HepG2 (cell line): Measurements from ENCODE around the gene PRR35. TPM values are rescaled to one million over a fixed set of nuclear protein-coding genes. Genes with fewer than 3 reads are reported as not detected.

Experiments used
- AGO2 ChIP-seq: fragments of 200-400 bp; formaldehyde crosslinking; optimal IDR thresholded peaks from 2 replicates; pipeline ENCODE3; 2017; ENCODE audit warnings: mild to moderate bottlenecking, low read depth, low read length, moderate library complexity
- CENPX ChIP-seq: sonication (generic); formaldehyde crosslinking; IDR thresholded peaks from 2 replicates; pipeline ENCODE4 v1.9.0; 2021; ENCODE audit warnings: mild to moderate bottlenecking, missing genetic modification reagents, moderate library complexity
- DNMT1 ChIP-seq: sonication (generic); formaldehyde crosslinking; IDR thresholded peaks from 2 replicates; pipeline ENCODE4 v1.5.1; 2020; ENCODE audit warnings: mild to moderate bottlenecking, missing genetic modification reagents
- FOSL2 ChIP-seq: sonication (generic); formaldehyde crosslinking; IDR thresholded peaks from 2 replicates; pipeline ENCODE4 v1.4.0; 2020; ENCODE audit warnings: missing genetic modification reagents
- FOXC1 ChIP-seq: sonication (generic); formaldehyde crosslinking; IDR thresholded peaks from 2 replicates; pipeline ENCODE4 v1.8.0; 2022; ENCODE audit warnings: mild to moderate bottlenecking, missing genetic modification reagents, borderline replicate concordance
- HNRNPUL1 ChIP-seq: fragments of 200-400 bp; formaldehyde crosslinking; IDR thresholded peaks from 2 replicates; pipeline ENCODE4 v1.6.1; 2017; ENCODE audit warnings: low read depth, mild to moderate bottlenecking, low read length, moderate library complexity
- JARID2 ChIP-seq: sonication (generic); formaldehyde crosslinking; IDR thresholded peaks from 2 replicates; pipeline ENCODE4 v1.8.1; 2023; ENCODE audit warnings: missing genetic modification reagents, inconsistent platforms; ENCODE audit not compliant: insufficient replicate concordance
- KLF16 ChIP-seq, 2 experiments: sonication (generic) in 1 of 2; formaldehyde crosslinking in 1 of 2; IDR thresholded peaks; 2 replicates each; pipeline versions ENCODE4 v1.6.1 to v1.8.0; 2016 to 2023; ENCODE audit warnings: missing genetic modification reagents in 2 of 2, missing compliant biosample characterization in 1 of 2
- MATR3 ChIP-seq: sonication (generic); formaldehyde crosslinking; IDR thresholded peaks from 2 replicates; pipeline ENCODE4 v1.4.0; 2020; ENCODE audit warnings: missing genetic modification reagents
- MEIS2 ChIP-seq: sonication (generic); formaldehyde crosslinking; IDR thresholded peaks from 2 replicates; pipeline ENCODE4 v1.9.0; 2021; ENCODE audit warnings: mild to moderate bottlenecking, missing genetic modification reagents
- NBN ChIP-seq: fragments of 450-650 bp; conservative IDR thresholded peaks from 2 replicates; pipeline ENCODE4 v1.6.1; 2017
- NFE2L1 ChIP-seq: sonication (generic); formaldehyde crosslinking; IDR thresholded peaks from 2 replicates; pipeline ENCODE4 v1.4.0; 2020; ENCODE audit warnings: missing genetic modification reagents, mild to moderate bottlenecking, borderline replicate concordance
- SOX6 ChIP-seq, 2 experiments: fragments of 450-650 bp in 1 of 2; sonication (generic) in 1 of 2; formaldehyde crosslinking in 1 of 2; IDR thresholded peaks; 2 replicates each; pipeline versions ENCODE4 v1.4.0 to v1.6.1; 2017 to 2020; ENCODE audit warnings: antibody characterized with exemption in 1 of 2, mild to moderate bottlenecking in 1 of 2, missing genetic modification reagents in 1 of 2
- STAG1 ChIP-seq: sonication (generic); formaldehyde crosslinking; IDR thresholded peaks from 2 replicates; pipeline ENCODE4 v1.4.0; 2020; ENCODE audit warnings: missing genetic modification reagents
- U2AF2 ChIP-seq: fragments of 200-400 bp; formaldehyde crosslinking; IDR thresholded peaks from 2 replicates; pipeline ENCODE4 v1.6.1; 2017; ENCODE audit warnings: low read depth, mild to moderate bottlenecking, low read length
- ZFP62 ChIP-seq: sonication (generic); formaldehyde crosslinking; IDR thresholded peaks from 2 replicates; pipeline ENCODE4 v1.4.0; 2020; ENCODE audit warnings: missing genetic modification reagents
- ZMAT3 ChIP-seq: sonication (generic); formaldehyde crosslinking; conservative IDR thresholded peaks from 2 replicates; pipeline ENCODE4 v1.7.0; 2021; ENCODE audit warnings: missing genetic modification reagents
- ZNF546 ChIP-seq: sonication (generic); formaldehyde crosslinking; conservative IDR thresholded peaks from 2 replicates; pipeline ENCODE4 v1.8.1; 2023; ENCODE audit warnings: mild to moderate bottlenecking, missing genetic modification reagents
- polyA plus RNA-seq, 8 experiments: library from polyadenylated mRNA; depleted of rRNA in 3 of 8; stranded (reverse) in 7 of 8; unstranded in 1 of 8; fragments of >200 nt; fragmentation: Illumina TruSeq in 4 of 8; extraction: Trizol in 4 of 8; gene quantifications; 2 replicates each; pipeline versions ENCODE4 v1.2.1 to v1.2.3, GENCODE V29; 2011 to 2016; ENCODE audit warnings: low read depth in 4 of 8, missing spikeins in 1 of 8, mixed read lengths in 1 of 8; ENCODE audit not compliant: insufficient read depth in 1 of 8
- total RNA-seq, 5 experiments: library from RNA; depleted of rRNA; stranded (reverse); fragments of >200 nt; fragmentation: Illumina TruSeq; extraction: Trizol; gene quantifications; 2 replicates each; pipeline ENCODE4 v1.2.3, GENCODE V29; 2016; ENCODE audit warnings: low read depth in 1 of 5
- TF ChIP-seq, protein P1 (sequence below): sonication (generic); formaldehyde crosslinking; IDR thresholded peaks from 2 replicates; pipeline ENCODE4 v1.9.0; 2021; ENCODE audit warnings: missing genetic modification reagents, mild to moderate bottlenecking, borderline replicate concordance
- TF ChIP-seq, protein P2 (sequence below): sonication (generic); formaldehyde crosslinking; IDR thresholded peaks from 2 replicates; pipeline ENCODE4 v1.4.0; 2020; ENCODE audit warnings: mild to moderate bottlenecking, missing genetic modification reagents
- TF ChIP-seq, protein P3 (sequence below): sonication (generic); formaldehyde crosslinking; IDR thresholded peaks from 2 replicates; pipeline ENCODE4 v1.5.0; 2020; ENCODE audit warnings: mild to moderate bottlenecking, missing genetic modification reagents, moderate library complexity

The PRR35 gene
- total and polyA plus RNA-seq, 2 of the 13 experiments (the other 11 are each of a cell fraction or from before 2014, with no cell fraction given): 0.07 to 0.16 TPM

DNA sequence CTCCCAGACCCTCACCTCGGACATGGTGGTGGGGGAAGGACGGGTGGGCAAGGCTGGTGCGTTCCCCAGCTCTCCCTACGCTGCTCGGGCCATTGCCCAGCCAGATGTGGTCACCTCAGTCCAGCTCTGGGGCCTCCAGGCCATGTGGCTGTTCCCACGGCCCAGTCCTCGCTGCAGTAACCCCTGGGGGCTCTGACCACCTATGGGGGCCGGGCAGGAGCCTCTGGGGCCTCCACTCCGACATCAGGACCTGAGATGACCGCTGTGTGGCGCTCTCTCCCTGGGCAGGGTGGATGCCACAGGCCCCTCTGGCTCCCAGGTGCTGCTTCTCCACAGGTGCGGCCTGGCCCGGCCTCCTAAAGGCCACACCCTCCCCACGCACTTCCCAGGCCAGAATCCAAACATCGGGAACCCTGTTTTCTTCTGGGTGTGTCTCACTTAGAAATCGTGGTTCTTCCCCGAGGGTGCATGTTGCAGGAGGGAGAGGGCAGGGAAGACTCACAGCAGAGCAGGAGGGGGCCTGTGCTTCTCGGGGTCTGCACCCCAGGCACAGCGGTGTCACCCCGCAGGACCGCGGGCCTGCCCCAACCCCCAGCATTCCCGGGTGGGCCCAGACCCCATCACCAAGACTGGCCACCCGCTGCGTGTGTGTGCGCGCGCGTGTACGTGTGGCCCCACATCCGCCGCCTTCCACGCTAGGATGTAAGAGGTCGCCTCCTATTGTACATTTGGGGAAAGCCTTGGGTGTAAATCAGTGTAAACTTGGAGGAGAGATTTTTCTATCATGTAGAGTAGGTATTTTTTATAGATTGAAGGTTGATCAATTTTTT is 38.6 kb upstream of the PRR35 start (continued):
- TF ChIP-seq, protein P1, sequence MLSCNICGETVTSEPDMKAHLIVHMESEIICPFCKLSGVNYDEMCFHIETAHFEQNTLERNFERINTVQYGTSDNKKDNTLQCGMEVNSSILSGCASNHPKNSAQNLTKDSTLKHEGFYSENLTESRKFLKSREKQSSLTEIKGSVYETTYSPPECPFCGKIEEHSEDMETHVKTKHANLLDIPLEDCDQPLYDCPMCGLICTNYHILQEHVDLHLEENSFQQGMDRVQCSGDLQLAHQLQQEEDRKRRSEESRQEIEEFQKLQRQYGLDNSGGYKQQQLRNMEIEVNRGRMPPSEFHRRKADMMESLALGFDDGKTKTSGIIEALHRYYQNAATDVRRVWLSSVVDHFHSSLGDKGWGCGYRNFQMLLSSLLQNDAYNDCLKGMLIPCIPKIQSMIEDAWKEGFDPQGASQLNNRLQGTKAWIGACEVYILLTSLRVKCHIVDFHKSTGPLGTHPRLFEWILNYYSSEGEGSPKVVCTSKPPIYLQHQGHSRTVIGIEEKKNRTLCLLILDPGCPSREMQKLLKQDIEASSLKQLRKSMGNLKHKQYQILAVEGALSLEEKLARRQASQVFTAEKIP (CRISPR knock-in tag): no peak
- TF ChIP-seq, protein P2, sequence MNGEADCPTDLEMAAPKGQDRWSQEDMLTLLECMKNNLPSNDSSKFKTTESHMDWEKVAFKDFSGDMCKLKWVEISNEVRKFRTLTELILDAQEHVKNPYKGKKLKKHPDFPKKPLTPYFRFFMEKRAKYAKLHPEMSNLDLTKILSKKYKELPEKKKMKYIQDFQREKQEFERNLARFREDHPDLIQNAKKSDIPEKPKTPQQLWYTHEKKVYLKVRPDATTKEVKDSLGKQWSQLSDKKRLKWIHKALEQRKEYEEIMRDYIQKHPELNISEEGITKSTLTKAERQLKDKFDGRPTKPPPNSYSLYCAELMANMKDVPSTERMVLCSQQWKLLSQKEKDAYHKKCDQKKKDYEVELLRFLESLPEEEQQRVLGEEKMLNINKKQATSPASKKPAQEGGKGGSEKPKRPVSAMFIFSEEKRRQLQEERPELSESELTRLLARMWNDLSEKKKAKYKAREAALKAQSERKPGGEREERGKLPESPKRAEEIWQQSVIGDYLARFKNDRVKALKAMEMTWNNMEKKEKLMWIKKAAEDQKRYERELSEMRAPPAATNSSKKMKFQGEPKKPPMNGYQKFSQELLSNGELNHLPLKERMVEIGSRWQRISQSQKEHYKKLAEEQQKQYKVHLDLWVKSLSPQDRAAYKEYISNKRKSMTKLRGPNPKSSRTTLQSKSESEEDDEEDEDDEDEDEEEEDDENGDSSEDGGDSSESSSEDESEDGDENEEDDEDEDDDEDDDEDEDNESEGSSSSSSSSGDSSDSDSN: no peak
- TF ChIP-seq ZFP62 (no peak), CENPX (CRISPR knock-in tag) (no peak), ZMAT3 (no peak), STAG1 (CRISPR knock-in tag) (peak; percentile 22; the same call in 1 of the 2 replicates), FOXC1 (CRISPR knock-in tag) (no peak), SOX6 (IDR thresholded peaks at IDR 0.05) (no peak), SOX6 (CRISPR knock-in tag; IDR thresholded peaks at IDR 0.05) (no peak), ZNF546 (no peak), MEIS2 (CRISPR knock-in tag) (0 out of 2 replicates have a peak, but pooled peaks have one; percentile 17), NFE2L1 (CRISPR knock-in tag) (no peak), NBN (no peak), HNRNPUL1 (no peak), FOSL2 (CRISPR knock-in tag) (no peak), AGO2 (peak; percentile 89), U2AF2 (no peak), DNMT1 (CRISPR knock-in tag) (no peak), MATR3 (CRISPR knock-in tag) (no peak), KLF16 (CRISPR knock-in tag; IDR thresholded peaks at IDR 0.05) (no peak), JARID2 (CRISPR knock-in tag) (no peak)
- TF ChIP-seq, protein P3, sequence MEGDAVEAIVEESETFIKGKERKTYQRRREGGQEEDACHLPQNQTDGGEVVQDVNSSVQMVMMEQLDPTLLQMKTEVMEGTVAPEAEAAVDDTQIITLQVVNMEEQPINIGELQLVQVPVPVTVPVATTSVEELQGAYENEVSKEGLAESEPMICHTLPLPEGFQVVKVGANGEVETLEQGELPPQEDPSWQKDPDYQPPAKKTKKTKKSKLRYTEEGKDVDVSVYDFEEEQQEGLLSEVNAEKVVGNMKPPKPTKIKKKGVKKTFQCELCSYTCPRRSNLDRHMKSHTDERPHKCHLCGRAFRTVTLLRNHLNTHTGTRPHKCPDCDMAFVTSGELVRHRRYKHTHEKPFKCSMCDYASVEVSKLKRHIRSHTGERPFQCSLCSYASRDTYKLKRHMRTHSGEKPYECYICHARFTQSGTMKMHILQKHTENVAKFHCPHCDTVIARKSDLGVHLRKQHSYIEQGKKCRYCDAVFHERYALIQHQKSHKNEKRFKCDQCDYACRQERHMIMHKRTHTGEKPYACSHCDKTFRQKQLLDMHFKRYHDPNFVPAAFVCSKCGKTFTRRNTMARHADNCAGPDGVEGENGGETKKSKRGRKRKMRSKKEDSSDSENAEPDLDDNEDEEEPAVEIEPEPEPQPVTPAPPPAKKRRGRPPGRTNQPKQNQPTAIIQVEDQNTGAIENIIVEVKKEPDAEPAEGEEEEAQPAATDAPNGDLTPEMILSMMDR: 0 out of 2 replicates have a peak, but pooled peaks have one; percentile 19
